Stomach (tissue), 9 donors: Measurements from ENCODE around the gene ZNF883. TPM values are rescaled to one million over a fixed set of nuclear protein-coding genes. Genes with fewer than 3 reads are reported as not detected.

Experiments used
- DNase-seq, 2 donors: peaks; one replicate each; pipeline versions ENCODE4 v3.0.0 to v3.0.0-alpha.2; 2013 to 2019
- H3K27ac ChIP-seq, 5 donors: fragments of 200-600 bp in 4 of 5; sonication (generic) in 4 of 5; one replicate each; pipeline ENCODE4 v1.5.1; 2013 to 2019; ENCODE audit warnings: mild to moderate bottlenecking in 1 of 5, moderate library complexity in 1 of 5
- H3K27me3 ChIP-seq, 3 donors: fragments of 200-600 bp; sonication (generic); one replicate each; pipeline ENCODE4 v1.5.1; 2017 to 2019; ENCODE audit warnings: mixed run types in 1 of 3
- H3K36me3 ChIP-seq, 4 donors: fragments of 200-600 bp; sonication (generic); 1 replicate in 3 of 4; 2 replicates in 1 of 4; pipeline ENCODE4 v1.5.1; 2016 to 2019
- H3K4me1 ChIP-seq, 4 donors: fragments of 200-600 bp; sonication (generic); one replicate each; pipeline ENCODE4 v1.5.1; 2016 to 2019
- H3K4me3 ChIP-seq, 4 donors: fragments of 200-600 bp; sonication (generic) in 3 of 4; one replicate each; pipeline ENCODE4 v1.5.1; 2016 to 2019; ENCODE audit warnings: mild to moderate bottlenecking in 1 of 4
- H3K9me3 ChIP-seq, 4 donors: fragments of 200-600 bp; sonication (generic); one replicate each; pipeline ENCODE4 v1.5.1; 2016 to 2019
- EP300 ChIP-seq: sonication (generic); formaldehyde crosslinking; IDR thresholded peaks from one replicate; pipeline ENCODE4 v1.6.1; 2017; ENCODE audit warnings: antibody characterized with exemption
- POLR2A ChIP-seq, 4 donors: fragments of 450-650 bp; IDR thresholded peaks; one replicate each; pipeline ENCODE4 v1.6.1; 2016; ENCODE audit warnings: antibody characterized with exemption in 4 of 4, control low read depth in 2 of 4, mild to moderate bottlenecking in 1 of 4, moderate library complexity in 1 of 4
- POLR2AphosphoS5 ChIP-seq, 3 donors: sonication (generic); formaldehyde crosslinking; IDR thresholded peaks; one replicate each; pipeline ENCODE4 v1.6.1; 2016; ENCODE audit warnings: antibody characterized with exemption in 3 of 3
- WGBS, 5 donors: extraction: QIAGEN DNeasy Blood & Tissue Kit in 3 of 5; methylation state at CpG; one replicate each; pipeline versions ENCODE4 v1.1.5 to v1.1.7; 2013 to 2018; 5-methylcytosine and 5-hydroxymethylcytosine counted together
- intact Hi-C: fragments of 100-400 bp; cut with DNase I; formaldehyde crosslinking; loops from one replicate; pipeline ENCODE4 v1.15.1; 2023; ENCODE audit warnings: low total_unique reads
- polyA plus RNA-seq, 3 donors: library from polyadenylated mRNA; stranded (reverse); fragments of 200-250 nt; gene quantifications; one replicate each; pipeline ENCODE4 v1.2.3, GENCODE V29; 2013
- total RNA-seq, 5 donors: library from RNA; depleted of rRNA; stranded (reverse); fragments of >200 nt; gene quantifications; one replicate each; pipeline versions ENCODE4 v1.1.0 to v1.2.3, GENCODE V29; 2014 to 2016
- TF ChIP-seq, protein P1 (sequence below), 7 experiments: fragments of 450-650 bp in 4 of 7; fragments of 200-600 bp in 3 of 7; sonication (generic) in 3 of 7; IDR thresholded peaks; one replicate each; pipeline ENCODE4 v1.5.1; 2016 to 2019; ENCODE audit warnings: antibody characterized with exemption in 7 of 7, control low read depth in 2 of 7, mild to moderate bottlenecking in 1 of 7
- donor health status: healthy with polysubstance abuse.
- donor health status: Bipolar disorder and iron deficiency.
- donor health status: healthy.

The ZNF883 gene
- total and polyA plus RNA-seq, 8 donors = 0.92 to 9.0 (median 1.1) TPM; not detected in 3

DNA sequence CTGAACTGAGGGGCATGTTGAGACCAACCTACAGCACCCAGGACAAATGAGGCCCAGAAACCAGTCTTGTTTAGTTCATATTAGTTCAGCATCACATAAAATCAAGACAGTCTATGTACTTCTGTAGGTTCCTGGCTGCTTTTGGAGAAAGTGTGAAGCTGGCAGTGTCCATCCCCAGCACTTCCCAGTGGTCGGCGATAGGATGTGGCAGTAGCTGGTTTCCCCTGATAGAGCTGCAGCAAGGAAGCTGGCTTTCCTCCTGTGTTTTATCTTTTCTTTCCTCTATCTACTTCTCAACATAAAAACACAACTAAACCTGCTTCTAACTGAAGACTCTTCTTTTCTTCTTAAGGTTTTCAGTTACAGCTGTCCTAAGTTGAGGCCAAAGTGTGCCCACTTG, 78.3 kb downstream of the ZNF883 start:
- H3K4me1 ChIP-seq = no peaks in the 10 kb centered on the region
- intact Hi-C loops = no loop called here
- no peak overlapping the region for H3K4me3 ChIP-seq
- H3K27me3 ChIP-seq = peaks cover 0 to 40% (median 6%) of the 10 kb centered on the region in 3 donors
- no peak overlapping the region for H3K27ac ChIP-seq
- WGBS, 5 donors = 68 to 76% (median 71%) methylated on average over 2 of the region's 2 CpGs
- no peaks in the 10 kb centered on the region for H3K9me3 ChIP-seq
- TF ChIP-seq POLR2AphosphoS5 (IDR thresholded peaks at IDR 0.05) (no peak), EP300 (no peak)
- DNase-seq = no peak
- H3K36me3 ChIP-seq = no peaks in the 10 kb centered on the region

DNA sequence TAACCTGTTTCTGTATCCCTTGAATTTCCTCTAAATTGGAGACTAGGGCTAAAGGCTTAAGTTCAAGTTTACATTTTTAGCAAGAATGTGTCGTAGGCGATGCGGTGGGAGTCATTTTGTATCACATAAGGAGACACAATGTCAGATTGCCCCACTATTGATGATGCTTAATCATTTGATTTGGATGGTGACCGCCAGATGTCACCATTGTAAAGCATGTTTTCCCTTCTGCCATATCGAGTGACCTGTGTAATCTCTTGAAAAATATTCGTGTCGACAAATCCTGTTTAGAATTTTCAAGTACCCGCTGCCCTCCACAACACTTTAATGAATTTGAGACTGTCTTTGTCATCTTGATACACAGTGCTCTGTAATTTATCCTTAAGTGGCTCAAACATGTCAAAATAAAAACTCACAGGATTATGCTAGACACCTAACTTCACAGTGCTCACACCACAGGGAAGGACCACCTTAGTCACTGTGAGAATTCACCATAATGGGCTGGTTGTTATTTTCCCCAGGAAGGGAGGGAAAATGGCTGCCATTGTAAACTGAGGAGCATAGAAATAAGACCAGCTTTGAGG, 86.8 kb downstream of the ZNF883 start:
- peak in 1 of 2 donors; percentile 64 for DNase-seq
- Histone ChIP-seq H3K27me3 (peaks cover 0 to 5% (median 0%) of the 10 kb centered on the region in 3 donors), H3K4me3 (no peak overlapping the region), H3K27ac (no peak overlapping the region), H3K36me3 (no peaks in the 10 kb centered on the region), H3K9me3 (no peaks in the 10 kb centered on the region), H3K4me1 (no peaks in the 10 kb centered on the region)
- TF ChIP-seq POLR2AphosphoS5 (IDR thresholded peaks at IDR 0.05) = no peak
- TF ChIP-seq POLR2A (IDR thresholded peaks at IDR 0.05) = no peak
- TF ChIP-seq EP300 = no peak
- TF ChIP-seq, protein P1, sequence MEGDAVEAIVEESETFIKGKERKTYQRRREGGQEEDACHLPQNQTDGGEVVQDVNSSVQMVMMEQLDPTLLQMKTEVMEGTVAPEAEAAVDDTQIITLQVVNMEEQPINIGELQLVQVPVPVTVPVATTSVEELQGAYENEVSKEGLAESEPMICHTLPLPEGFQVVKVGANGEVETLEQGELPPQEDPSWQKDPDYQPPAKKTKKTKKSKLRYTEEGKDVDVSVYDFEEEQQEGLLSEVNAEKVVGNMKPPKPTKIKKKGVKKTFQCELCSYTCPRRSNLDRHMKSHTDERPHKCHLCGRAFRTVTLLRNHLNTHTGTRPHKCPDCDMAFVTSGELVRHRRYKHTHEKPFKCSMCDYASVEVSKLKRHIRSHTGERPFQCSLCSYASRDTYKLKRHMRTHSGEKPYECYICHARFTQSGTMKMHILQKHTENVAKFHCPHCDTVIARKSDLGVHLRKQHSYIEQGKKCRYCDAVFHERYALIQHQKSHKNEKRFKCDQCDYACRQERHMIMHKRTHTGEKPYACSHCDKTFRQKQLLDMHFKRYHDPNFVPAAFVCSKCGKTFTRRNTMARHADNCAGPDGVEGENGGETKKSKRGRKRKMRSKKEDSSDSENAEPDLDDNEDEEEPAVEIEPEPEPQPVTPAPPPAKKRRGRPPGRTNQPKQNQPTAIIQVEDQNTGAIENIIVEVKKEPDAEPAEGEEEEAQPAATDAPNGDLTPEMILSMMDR (IDR thresholded peaks at IDR 0.05) = peak in 1 of 7 experiments; percentile 36
- intact Hi-C loops = no loop called here
- WGBS, 5 donors = 17 to 25% (median 21%) methylated on average over 8 of the region's 8 CpGs

DNA sequence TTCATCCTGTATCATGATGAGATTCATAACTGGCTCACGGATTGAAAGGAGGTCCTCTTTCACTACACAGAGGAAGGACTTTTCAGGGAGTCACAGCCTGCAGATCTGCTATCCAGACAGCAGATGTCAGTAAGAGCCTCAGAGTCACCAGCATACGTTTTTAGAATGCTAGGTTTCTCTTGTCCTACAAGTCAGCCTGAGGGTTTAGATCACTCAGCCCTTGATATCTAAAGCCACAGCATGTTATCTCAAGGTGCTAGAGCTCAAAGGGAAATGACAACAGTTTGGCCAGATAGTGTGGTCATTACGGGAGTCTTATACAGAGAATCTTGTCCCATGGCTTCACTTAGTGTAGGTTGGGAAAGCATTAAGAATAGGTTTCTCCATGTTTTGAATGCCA, 90.4 kb downstream of the ZNF883 start:
- 12 to 23% (median 18%) methylated on average over 3 of the region's 3 CpGs for WGBS, 5 donors
- H3K4me3 ChIP-seq = no peak overlapping the region
- no peaks in the 10 kb centered on the region for H3K36me3 ChIP-seq
- no peaks in the 10 kb centered on the region for H3K27me3 ChIP-seq
- TF ChIP-seq POLR2A (IDR thresholded peaks at IDR 0.05) (no peak), POLR2AphosphoS5 (IDR thresholded peaks at IDR 0.05) (no peak), EP300 (no peak)
- TF ChIP-seq, protein P1 (IDR thresholded peaks at IDR 0.05) = peak in 1 of 7 experiments; percentile 13
- peak in 1 of 2 donors; percentile 65 for DNase-seq
- H3K9me3 ChIP-seq = no peaks in the 10 kb centered on the region
- intact Hi-C loops = no loop called here
- H3K27ac ChIP-seq = no peak overlapping the region
- H3K4me1 ChIP-seq = peaks cover 0 to 8% (median 0%) of the 10 kb centered on the region in 4 donors

DNA sequence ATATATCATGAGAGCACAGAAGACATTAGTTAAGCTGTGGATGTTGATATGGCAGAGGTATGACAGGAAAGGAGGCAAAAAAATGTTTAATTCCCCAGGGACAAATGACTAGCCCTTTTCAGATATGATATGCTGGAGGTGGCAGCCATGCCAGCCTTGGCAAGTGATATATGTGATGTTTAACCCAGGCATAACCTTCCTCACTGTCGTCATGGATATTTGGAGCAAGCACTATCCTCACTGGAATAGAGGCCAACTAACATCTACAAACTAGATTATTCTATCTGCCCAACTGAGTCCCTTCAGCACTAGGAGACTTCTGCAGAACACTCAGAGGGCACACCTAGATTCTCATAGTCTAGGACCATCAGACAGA, 94.0 kb downstream of the ZNF883 start:
- Histone ChIP-seq H3K4me1 (peaks cover 0 to 8% (median 0%) of the 10 kb centered on the region in 4 donors), H3K36me3 (no peaks in the 10 kb centered on the region), H3K27me3 (no peaks in the 10 kb centered on the region), H3K27ac (peak overlapping the region in 3 of 5 donors; percentile 47 to 65 (median 51)), H3K4me3 (no peak overlapping the region), H3K9me3 (no peaks in the 10 kb centered on the region)
- TF ChIP-seq POLR2AphosphoS5 (IDR thresholded peaks at IDR 0.05) = peak in 1 of 3 donors; percentile 0
- TF ChIP-seq, protein P1 (IDR thresholded peaks at IDR 0.05) = no peak
- DNase-seq = no peak
- intact Hi-C loops = no loop called here
- 19 to 43% (median 33%) methylated on average over 1 of the region's 1 CpG for WGBS, 5 donors
